GM20431 (cell line): ENCODE data around the gene LDHAL6B.

Experiments used
- in situ Hi-C: fragments of 300-500 bp; cut with MseI, MboI; formaldehyde crosslinking; loops from one replicate; pipeline ENCODE4 v1.15.0; 2020; ENCODE audit warnings: low sequenced_read_pairs; ENCODE audit not compliant: unreplicated experiment

LDHAL6B gene

DNA sequence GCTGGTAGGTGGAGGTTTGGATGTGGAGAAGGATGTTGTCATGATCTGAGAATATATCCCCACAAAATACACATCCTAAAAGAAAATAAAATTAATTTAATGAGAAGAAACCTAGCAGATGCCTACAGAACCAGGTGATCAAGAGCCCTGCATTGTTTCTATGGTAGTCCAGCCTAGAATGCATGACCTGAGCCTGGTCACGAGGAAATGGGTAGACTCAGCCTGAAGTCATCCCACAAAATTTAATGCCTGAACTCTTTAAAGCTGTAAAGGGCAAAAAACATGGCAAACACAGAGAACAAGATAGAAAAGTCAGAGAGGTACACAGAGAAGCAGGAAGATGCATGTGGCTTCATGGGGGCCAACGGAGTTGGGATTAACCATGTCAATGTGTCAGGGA, 36.0 kb downstream of the LDHAL6B start:
- in situ Hi-C loops = no loop called here

DNA sequence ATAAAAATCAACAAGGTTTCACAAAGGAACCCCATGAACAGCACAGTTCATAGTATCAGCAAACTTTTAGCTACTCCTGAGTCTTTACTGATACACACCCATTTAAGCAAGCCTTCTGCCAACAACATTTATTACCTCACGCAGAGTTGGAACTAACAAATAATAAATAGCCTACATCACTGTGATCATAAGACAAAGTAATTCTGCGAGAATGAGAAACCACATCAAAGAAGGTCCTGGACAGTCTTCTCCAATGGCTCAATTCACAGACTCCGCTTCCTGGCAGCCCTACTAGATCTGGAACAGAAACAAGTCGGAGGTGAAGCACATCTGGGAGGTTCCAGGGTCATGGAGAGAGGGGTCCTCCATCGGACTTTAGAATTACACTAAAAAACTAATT, 37.0 kb downstream of the LDHAL6B start:
- in situ Hi-C loops = no loop called here

- in situ Hi-C loops = no loop called here
These were observed 37.7 kb downstream of the LDHAL6B start for GRCh38 chr15:59244337-59244736.

DNA sequence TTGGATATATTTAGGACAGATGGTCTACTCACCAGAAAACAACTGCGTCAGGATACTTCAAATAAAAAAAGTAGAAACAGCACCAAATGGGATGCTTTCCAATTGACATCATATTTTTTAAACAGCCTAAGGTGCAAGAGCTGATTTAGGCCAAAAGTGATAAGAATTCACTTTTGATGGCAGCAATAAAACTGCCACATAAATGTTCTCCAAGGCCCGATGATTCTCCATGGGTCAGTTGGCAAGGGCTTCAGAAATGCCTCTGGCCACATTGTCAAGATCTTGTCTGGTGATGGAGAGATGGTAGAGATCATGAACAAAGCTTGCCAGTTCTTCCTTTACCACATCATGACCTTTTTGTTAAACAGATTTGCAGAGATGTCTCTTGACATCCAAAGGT, 38.9 kb downstream of the LDHAL6B start:
- in situ Hi-C loops = no loop called here

- in situ Hi-C loops = no loop called here
These were observed 40.7 kb downstream of the LDHAL6B start for GRCh38 chr15:59247364-59247763.

- in situ Hi-C loops = no loop called here
These were observed 43.2 kb downstream of the LDHAL6B start for GRCh38 chr15:59249816-59250215.

- in situ Hi-C loops = no loop called here
These were observed 43.6 kb downstream of the LDHAL6B start for GRCh38 chr15:59250249-59250648.

DNA sequence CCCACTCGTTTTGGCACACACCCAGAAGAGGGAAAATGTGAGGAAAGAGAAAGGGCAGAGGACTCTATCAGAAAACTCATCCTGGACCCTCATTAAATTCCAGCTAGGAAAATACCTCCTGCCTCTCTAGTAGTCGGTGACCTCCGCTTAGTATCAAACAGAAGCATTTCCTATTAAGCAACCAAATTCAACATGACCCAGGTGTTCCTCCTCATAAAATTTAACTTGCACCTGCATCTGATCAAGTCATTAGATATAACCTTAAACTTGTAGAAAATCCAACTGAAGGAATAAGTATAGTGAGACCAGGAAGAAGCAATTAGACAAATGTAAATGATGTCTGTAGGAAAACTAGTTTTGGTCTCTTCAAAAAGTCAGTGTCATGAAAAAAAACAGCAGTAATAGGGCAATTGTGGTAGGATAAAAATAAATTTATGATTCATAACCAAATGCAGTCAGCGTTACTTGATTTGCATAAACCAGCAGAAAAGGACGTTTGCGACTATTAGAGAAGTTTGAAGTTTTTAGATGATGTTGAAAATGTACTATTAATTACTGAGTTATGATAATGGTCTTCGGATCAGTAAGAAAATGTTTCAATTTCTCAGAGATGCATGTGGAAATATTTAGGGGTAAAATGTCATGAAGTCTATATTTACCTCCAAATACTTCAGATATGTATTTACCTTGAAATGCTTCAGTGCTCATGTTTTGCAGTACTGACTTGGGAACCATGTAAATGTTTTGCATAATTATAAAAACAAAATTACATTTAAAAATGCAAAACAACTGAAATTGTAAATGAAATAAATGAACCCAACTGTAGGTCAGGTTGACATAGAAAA, 44.6 kb downstream of the LDHAL6B start:
- in situ Hi-C loops = no loop called here

GRCh38 chr15:59252137-59252536, 45.5 kb downstream of the LDHAL6B start:
- in situ Hi-C loops = no loop called here

DNA sequence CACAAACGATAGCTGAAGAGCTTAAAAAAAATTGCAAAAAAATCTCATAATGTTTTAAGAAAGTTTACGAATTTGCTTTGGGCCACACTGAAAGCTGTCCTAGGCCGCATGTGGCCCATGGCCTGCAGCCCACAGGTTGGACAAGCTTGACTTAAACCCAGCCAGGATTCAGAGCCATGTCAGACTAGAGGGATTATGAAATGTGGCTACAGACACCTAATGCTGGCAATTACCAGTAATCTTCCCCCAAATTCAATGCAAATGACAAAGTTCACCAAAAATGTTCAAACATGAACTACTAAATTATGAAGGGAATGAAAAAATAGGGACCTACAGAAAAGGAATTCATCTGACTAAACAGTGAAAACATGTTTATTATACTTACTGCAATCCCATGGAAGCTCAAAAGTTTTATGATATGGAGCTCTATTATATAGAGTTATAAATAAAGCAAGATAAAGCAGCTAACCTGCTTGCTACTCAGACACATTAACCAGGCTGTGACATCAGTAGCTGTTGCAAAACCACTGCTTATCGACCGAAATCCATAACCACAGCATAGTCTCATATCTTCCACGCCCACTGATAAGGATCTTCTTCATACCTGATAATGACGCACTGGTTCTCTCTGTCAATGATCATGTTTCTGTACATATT, 49.2 kb downstream of the LDHAL6B start:
- in situ Hi-C loops = no loop called here

DNA sequence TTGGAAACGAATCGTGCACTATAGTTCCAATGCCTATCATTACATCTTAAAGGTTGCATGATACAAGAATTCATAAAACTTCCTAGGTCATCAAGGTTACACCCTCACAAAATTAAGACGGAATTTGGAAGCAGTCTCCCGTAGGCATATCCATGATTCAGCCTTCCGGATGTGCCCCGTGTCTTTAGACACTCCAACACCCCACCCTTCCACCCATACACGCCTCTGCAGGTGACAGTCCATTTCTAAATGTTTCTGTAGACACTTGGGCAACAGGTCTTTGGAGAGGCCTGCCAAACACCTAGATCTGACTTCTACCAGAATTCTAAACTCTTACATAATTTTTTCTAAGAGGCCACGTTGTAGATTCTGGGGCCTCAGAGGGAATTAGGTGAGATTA, 49.8 kb downstream of the LDHAL6B start:
- in situ Hi-C loops = no loop called here

- in situ Hi-C loops = no loop called here
These were observed 50.5 kb downstream of the LDHAL6B start for GRCh38 chr15:59257140-59257539.
